ENCODE results near the gene LRFN4. TPM values are rescaled to one million over a fixed set of nuclear protein-coding genes. Genes with fewer than 3 reads are reported as not detected.

Gene LRFN4
- total RNA-seq, 1 donor from 2014 or later = 33.7 TPM

DNA sequence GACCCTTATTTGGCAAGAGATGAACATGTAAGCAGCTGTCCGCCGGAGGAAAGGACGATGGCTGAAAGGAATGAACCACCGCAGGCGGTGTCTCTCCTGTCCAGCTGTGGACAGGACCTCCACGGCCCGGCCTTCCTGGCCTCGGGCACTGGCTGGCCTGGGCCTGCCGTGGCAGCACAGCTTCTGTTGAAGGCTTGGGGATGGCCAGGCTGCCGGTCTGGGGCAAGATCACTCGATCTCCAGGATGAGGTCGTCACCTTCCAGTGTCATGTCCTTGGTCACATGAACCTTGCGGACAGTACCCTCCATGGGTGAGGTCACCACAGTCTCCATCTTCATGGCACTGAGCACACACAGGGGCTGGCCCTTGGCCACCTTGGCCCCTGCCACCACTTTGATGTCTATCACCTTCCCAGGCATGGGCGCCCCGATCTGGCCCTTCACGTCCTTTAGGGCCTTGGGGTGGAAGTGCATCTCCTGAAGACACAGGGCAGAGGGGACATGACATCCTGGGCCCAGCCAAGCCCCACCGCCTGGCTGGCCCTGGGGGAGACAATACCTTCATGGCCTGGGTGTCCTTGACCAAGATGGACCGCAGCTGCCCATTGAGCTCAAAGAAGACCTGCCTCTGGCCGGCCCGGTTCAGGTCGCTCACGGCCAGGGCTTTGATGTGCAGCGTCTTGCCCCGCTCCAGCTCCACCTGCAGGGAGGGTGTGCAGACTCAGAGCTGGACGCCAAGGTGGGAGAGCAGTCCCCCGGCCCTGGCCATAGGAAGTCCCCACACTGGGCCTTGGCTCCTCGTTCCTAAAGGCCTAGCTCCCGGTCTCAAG, 8.0 kb upstream of the LRFN4 start:
- no peak for FAIRE-seq
- H3K36me3 ChIP-seq (ENCODE audit: insufficient read depth, low read length) = peaks cover 4% of the 10 kb centered on the region
- DNase-seq (ENCODE audit: low read depth) = no peak

DNA sequence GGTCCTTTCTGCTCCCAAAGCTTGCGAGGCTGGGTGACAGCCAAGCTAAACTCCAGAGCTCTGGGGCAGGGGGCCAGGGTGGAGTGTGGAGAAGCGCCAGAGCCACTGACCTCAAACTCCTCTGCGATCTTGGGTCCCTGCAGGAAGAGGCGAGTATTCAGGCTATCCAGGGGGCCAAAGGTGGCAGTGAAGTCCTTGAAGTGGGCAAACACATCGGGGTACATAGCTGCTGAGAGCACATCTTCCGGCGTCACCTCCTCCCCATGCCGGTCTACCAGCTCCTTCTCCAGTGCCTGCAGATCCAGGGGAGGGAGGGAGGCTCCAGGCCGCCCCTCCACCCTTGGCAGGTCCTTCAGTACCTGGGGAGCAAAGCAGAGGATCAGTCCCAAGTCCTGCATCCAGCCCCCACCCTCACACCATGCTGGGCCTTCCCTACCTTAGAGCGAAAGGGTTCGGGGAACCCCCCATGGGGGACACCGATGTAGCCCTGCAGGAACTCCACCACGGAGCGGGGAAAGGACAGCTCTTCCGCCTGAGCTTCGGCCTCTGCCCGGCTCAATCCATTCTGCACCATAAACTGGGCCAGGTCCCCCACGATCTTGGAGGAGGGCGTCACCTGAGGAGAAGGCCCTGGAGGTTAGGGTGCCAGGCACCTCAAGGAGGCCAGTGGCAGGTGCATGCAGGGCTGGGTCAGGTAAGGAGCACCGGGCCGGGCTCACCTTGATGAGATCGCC, 7.2 kb upstream of the LRFN4 start:
- Histone ChIP-seq H3K79me2 (ENCODE audit: insufficient read depth, low read length) (peaks cover 17% of the 10 kb centered on the region), H3K4me2 (ENCODE audit: low read length) (no peak overlapping the region), H3K27me3 (ENCODE audit: insufficient read depth, low read length) (no peaks in the 10 kb centered on the region), H3K36me3 (ENCODE audit: insufficient read depth, low read length) (peaks cover 4% of the 10 kb centered on the region), H3K4me1 (ENCODE audit: insufficient read depth, low read length) (no peaks in the 10 kb centered on the region), H3K4me3 (ENCODE audit: insufficient read depth, low read depth, low read length) (no peak overlapping the region), H3K9me3 (ENCODE audit: insufficient read depth, low read depth, low read length) (no peaks in the 10 kb centered on the region), H4K20me1 (ENCODE audit: insufficient read depth, low read length) (peaks cover 20% of the 10 kb centered on the region), H3K9ac (ENCODE audit: low read length) (no peak overlapping the region), H2AFZ (ENCODE audit: low read depth, low read length) (no peak overlapping the region), H3K27ac (ENCODE audit: low read depth, low read length) (no peak overlapping the region)
- FAIRE-seq (no peak), DNase-seq (ENCODE audit: low read depth) (no peak)
- no peak overlapping the region for H3K27ac Mint-ChIP-seq (ENCODE audit: unreplicated experiment)
- H3K27me3 Mint-ChIP-seq (ENCODE audit: low read depth, unreplicated experiment) = peaks cover 6% of the 10 kb centered on the region
- H3K36me3 Mint-ChIP-seq (ENCODE audit: low read depth, unreplicated experiment) = peaks cover 3% of the 10 kb centered on the region
- H3K4me3 Mint-ChIP-seq (ENCODE audit: unreplicated experiment) = no peak overlapping the region
- peaks cover 6% of the 10 kb centered on the region for H3K4me1 Mint-ChIP-seq (ENCODE audit: low read depth, unreplicated experiment)
- no peaks in the 10 kb centered on the region for H3K9me3 Mint-ChIP-seq (ENCODE audit: unreplicated experiment)
- TF ChIP-seq EZH2 (IDR thresholded peaks at IDR 0.05; ENCODE audit: insufficient read depth, low read length) = no peak
- TF ChIP-seq, protein P1, sequence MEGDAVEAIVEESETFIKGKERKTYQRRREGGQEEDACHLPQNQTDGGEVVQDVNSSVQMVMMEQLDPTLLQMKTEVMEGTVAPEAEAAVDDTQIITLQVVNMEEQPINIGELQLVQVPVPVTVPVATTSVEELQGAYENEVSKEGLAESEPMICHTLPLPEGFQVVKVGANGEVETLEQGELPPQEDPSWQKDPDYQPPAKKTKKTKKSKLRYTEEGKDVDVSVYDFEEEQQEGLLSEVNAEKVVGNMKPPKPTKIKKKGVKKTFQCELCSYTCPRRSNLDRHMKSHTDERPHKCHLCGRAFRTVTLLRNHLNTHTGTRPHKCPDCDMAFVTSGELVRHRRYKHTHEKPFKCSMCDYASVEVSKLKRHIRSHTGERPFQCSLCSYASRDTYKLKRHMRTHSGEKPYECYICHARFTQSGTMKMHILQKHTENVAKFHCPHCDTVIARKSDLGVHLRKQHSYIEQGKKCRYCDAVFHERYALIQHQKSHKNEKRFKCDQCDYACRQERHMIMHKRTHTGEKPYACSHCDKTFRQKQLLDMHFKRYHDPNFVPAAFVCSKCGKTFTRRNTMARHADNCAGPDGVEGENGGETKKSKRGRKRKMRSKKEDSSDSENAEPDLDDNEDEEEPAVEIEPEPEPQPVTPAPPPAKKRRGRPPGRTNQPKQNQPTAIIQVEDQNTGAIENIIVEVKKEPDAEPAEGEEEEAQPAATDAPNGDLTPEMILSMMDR (IDR thresholded peaks at IDR 0.05; ENCODE audit: insufficient read depth, low read depth, low read length) = no peak

More for the DNA sequence above, 8.0 kb upstream of the LRFN4 start:
- Histone ChIP-seq H3K9me3 (ENCODE audit: insufficient read depth, low read depth, low read length) (no peaks in the 10 kb centered on the region), H3K9ac (ENCODE audit: low read length) (no peak overlapping the region), H4K20me1 (ENCODE audit: insufficient read depth, low read length) (peaks cover 28% of the 10 kb centered on the region), H3K4me1 (ENCODE audit: insufficient read depth, low read length) (peaks cover 7% of the 10 kb centered on the region), H3K4me2 (ENCODE audit: low read length) (no peak overlapping the region), H3K4me3 (ENCODE audit: insufficient read depth, low read depth, low read length) (no peak overlapping the region), H2AFZ (ENCODE audit: low read depth, low read length) (no peak overlapping the region), H3K27ac (ENCODE audit: low read depth, low read length) (no peak overlapping the region), H3K27me3 (ENCODE audit: insufficient read depth, low read length) (no peaks in the 10 kb centered on the region), H3K79me2 (ENCODE audit: insufficient read depth, low read length) (peaks cover 25% of the 10 kb centered on the region)
- Mint-ChIP-seq H3K27ac (ENCODE audit: unreplicated experiment) (no peak overlapping the region), H3K27me3 (ENCODE audit: low read depth, unreplicated experiment) (peaks cover 6% of the 10 kb centered on the region), H3K4me3 (ENCODE audit: unreplicated experiment) (no peak overlapping the region), H3K36me3 (ENCODE audit: low read depth, unreplicated experiment) (peaks cover 3% of the 10 kb centered on the region), H3K4me1 (ENCODE audit: low read depth, unreplicated experiment) (peaks cover 6% of the 10 kb centered on the region), H3K9me3 (ENCODE audit: unreplicated experiment) (no peaks in the 10 kb centered on the region)
- no peak for TF ChIP-seq EZH2 (IDR thresholded peaks at IDR 0.05; ENCODE audit: insufficient read depth, low read length)
- TF ChIP-seq, protein P1 (IDR thresholded peaks at IDR 0.05; ENCODE audit: insufficient read depth, low read depth, low read length) = no peak

Data from astrocyte (in vitro differentiated cells and primary cell).